SU-DHL-6 (cell line): ENCODE data around the gene OSBP.

ENCODE experiments used
- H2AFZ ChIP-seq: fragments of 200-600 bp; sonication (generic); 2 replicates; pipeline ENCODE4 v1.6.1; 2014; ENCODE audit warnings: low read depth, mild to moderate bottlenecking, moderate library complexity, mixed read lengths, antibody characterized with exemption, low read length; ENCODE audit not compliant: severe bottlenecking
- H3F3A ChIP-seq: fragments of 200-600 bp; shearing (Covaris generic); 2 replicates; pipeline ENCODE4 v1.6.0; 2016; ENCODE audit warnings: antibody characterized with exemption, mild to moderate bottlenecking; ENCODE audit not compliant: insufficient read depth
- H3K27ac ChIP-seq: fragments of 200-600 bp; sonication (generic); 2 replicates; pipeline ENCODE4 v1.5.1; 2016; ENCODE audit warnings: low read depth, mild to moderate bottlenecking, low read length, moderate library complexity, mixed read lengths
- H3K27me3 ChIP-seq: fragments of 200-600 bp; sonication (generic), shearing (Covaris generic); 2 replicates; pipeline ENCODE4 v1.6.0; 2014; ENCODE audit warnings: mild to moderate bottlenecking, low read length
- H3K36me3 ChIP-seq: fragments of 200-600 bp; sonication (generic); 2 replicates; pipeline ENCODE4 v1.6.1; 2014; ENCODE audit warnings: mild to moderate bottlenecking, low read length, mixed read lengths
- H3K4me2 ChIP-seq: fragments of 300-600, 200-600 bp; shearing (Covaris generic), sonication (generic); 2 replicates; pipeline ENCODE4 v1.6.0; 2014; ENCODE audit warnings: low read length, low read depth, mild to moderate bottlenecking; ENCODE audit not compliant: poor library complexity, severe bottlenecking
- H3K4me3 ChIP-seq: fragments of 200-600 bp; sonication (generic); 2 replicates; pipeline ENCODE4 v1.5.1; 2014; ENCODE audit warnings: antibody characterized with exemption, low read length, mild to moderate bottlenecking, mixed read lengths; ENCODE audit not compliant: insufficient read depth, poor library complexity, severe bottlenecking
- H3K79me2 ChIP-seq: fragments of 200-600 bp; sonication (generic); 2 replicates; pipeline ENCODE4 v1.6.1; 2014; ENCODE audit warnings: mild to moderate bottlenecking, low read length, moderate library complexity; ENCODE audit not compliant: insufficient read depth
- H3K9ac ChIP-seq: fragments of 200-600 bp; sonication (generic); 2 replicates; pipeline ENCODE4 v1.7.0; 2014; ENCODE audit warnings: mild to moderate bottlenecking, low read length
- H3K9me2 ChIP-seq: fragments of 200-600 bp; sonication (generic); replicated peaks from 2 replicates; pipeline ENCODE4 v1.6.1; 2014; ENCODE audit warnings: low read length; ENCODE audit not compliant: insufficient read depth
- H3K9me3 ChIP-seq: fragments of 200-600 bp; sonication (generic); 2 replicates; pipeline ENCODE4 v1.6.1; 2014; ENCODE audit warnings: low read length, mixed read lengths; ENCODE audit not compliant: insufficient read depth
- H4K20me1 ChIP-seq: fragments of 200-600 bp; sonication (generic); 2 replicates; pipeline ENCODE4 v1.6.1; 2014; ENCODE audit warnings: low read depth, mild to moderate bottlenecking, antibody characterized with exemption, low read length, moderate library complexity, mixed read lengths
- EZH2phosphoT487 ChIP-seq: fragments of 200-600 bp; sonication (generic), shearing (Covaris generic); conservative IDR thresholded peaks from 2 replicates; pipeline ENCODE4 v1.6.1; 2018; ENCODE audit warnings: mild to moderate bottlenecking, antibody characterized with exemption, low read length, moderate library complexity, mixed read lengths
- TF ChIP-seq, protein P1 (sequence below): fragments of 200-600 bp; sonication (generic); IDR thresholded peaks from one replicate; pipeline ENCODE4 v1.5.1; 2017; ENCODE audit warnings: antibody characterized with exemption, mild to moderate bottlenecking, low read length, moderate library complexity; ENCODE audit not compliant: insufficient read depth, poor library complexity, severe bottlenecking

OSBP gene

DNA sequence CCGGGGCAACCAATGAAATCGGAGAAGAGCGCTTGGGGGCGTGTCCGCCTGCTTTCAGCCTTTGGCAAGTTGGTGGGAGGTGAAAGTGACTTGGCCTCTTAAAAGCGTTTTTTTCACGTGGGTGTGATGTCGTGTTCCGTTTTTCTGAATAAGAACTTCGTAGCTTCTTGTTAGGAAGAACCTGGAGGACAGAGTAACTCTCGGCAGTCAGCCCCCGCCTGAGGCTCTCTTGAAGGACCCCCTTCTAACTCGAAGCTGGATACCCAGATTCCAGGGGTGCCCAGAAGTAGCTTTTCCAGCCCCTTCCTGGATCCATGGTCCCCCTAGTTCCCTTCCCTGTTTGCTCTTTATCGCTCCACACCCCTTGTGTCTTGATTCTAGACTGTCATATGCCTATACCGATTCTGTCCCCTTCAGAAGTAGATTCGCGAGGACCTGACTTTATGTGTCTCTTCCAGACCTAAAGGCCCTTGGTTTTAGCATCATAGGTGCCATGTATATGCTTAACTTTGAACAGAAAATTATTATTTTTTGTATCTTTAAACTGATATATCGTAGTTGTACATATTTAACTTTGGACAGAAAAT, 915 bp upstream of the OSBP start:
- peak overlapping the region; percentile 50 for H3K27ac ChIP-seq
- peaks cover 14% of the 10 kb centered on the region; the same call in 1 of the 2 replicates for H4K20me1 ChIP-seq
- no peaks in the 10 kb centered on the region for H3K36me3 ChIP-seq
- peak overlapping the region; percentile 68 for H2AFZ ChIP-seq
- peak overlapping the region; percentile 55 for H3K4me3 ChIP-seq
- H3K9ac ChIP-seq: peak overlapping the region; percentile 52
- H3K79me2 ChIP-seq: peaks cover 37% of the 10 kb centered on the region
- no peaks in the 10 kb centered on the region for H3K9me2 ChIP-seq
- TF ChIP-seq, protein P1, sequence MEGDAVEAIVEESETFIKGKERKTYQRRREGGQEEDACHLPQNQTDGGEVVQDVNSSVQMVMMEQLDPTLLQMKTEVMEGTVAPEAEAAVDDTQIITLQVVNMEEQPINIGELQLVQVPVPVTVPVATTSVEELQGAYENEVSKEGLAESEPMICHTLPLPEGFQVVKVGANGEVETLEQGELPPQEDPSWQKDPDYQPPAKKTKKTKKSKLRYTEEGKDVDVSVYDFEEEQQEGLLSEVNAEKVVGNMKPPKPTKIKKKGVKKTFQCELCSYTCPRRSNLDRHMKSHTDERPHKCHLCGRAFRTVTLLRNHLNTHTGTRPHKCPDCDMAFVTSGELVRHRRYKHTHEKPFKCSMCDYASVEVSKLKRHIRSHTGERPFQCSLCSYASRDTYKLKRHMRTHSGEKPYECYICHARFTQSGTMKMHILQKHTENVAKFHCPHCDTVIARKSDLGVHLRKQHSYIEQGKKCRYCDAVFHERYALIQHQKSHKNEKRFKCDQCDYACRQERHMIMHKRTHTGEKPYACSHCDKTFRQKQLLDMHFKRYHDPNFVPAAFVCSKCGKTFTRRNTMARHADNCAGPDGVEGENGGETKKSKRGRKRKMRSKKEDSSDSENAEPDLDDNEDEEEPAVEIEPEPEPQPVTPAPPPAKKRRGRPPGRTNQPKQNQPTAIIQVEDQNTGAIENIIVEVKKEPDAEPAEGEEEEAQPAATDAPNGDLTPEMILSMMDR: no peak
- no peak for TF ChIP-seq EZH2phosphoT487
- H3K27me3 ChIP-seq: no peaks in the 10 kb centered on the region
- H3K4me2 ChIP-seq: peak overlapping the region; percentile 83
- no peaks in the 10 kb centered on the region for H3K9me3 ChIP-seq
- H3F3A ChIP-seq: no peaks in the 10 kb centered on the region

DNA sequence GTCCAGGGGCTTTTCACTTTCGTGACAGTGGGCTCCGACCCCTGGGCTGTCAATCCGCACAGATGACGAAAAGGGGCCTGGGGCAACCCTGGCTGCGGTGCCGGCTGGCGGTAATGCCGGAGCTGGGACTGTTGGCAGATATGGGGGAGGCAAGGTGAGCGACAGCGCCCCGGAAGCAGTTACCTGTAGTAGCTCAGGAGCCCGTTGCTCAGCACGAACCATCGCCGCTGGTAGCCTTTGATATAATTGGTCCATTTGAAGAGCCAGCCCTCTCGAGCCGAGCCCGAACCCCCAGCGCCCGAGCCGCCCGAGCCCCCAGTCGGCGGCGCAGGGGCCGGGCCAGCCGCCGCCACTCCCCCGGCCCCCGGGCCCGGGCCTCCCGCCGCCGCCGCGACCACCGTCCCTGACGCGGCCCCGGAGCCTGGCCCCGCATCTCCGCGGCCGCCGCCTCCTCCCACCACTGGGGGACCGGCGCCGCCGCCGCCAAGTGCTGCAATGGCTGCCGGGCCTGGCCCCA, 396 bp downstream of the OSBP start:
- no peaks in the 10 kb centered on the region for H3K36me3 ChIP-seq
- peaks cover 14% of the 10 kb centered on the region; the same call in 1 of the 2 replicates for H4K20me1 ChIP-seq
- peak overlapping the region; percentile 74 for H3K4me2 ChIP-seq
- H3F3A ChIP-seq: no peaks in the 10 kb centered on the region
- H3K9me3 ChIP-seq: no peaks in the 10 kb centered on the region
- H3K4me3 ChIP-seq: peak overlapping the region; percentile 92
- no peak for TF ChIP-seq EZH2phosphoT487
- TF ChIP-seq, protein P1: no peak
- peaks cover 44% of the 10 kb centered on the region for H3K79me2 ChIP-seq
- no peaks in the 10 kb centered on the region for H3K9me2 ChIP-seq
- H2AFZ ChIP-seq: no peak overlapping the region
- H3K27ac ChIP-seq: peak overlapping the region; percentile 58; the same call in 1 of the 2 replicates
- H3K9ac ChIP-seq: peak overlapping the region; percentile 71
- H3K27me3 ChIP-seq: no peaks in the 10 kb centered on the region

DNA sequence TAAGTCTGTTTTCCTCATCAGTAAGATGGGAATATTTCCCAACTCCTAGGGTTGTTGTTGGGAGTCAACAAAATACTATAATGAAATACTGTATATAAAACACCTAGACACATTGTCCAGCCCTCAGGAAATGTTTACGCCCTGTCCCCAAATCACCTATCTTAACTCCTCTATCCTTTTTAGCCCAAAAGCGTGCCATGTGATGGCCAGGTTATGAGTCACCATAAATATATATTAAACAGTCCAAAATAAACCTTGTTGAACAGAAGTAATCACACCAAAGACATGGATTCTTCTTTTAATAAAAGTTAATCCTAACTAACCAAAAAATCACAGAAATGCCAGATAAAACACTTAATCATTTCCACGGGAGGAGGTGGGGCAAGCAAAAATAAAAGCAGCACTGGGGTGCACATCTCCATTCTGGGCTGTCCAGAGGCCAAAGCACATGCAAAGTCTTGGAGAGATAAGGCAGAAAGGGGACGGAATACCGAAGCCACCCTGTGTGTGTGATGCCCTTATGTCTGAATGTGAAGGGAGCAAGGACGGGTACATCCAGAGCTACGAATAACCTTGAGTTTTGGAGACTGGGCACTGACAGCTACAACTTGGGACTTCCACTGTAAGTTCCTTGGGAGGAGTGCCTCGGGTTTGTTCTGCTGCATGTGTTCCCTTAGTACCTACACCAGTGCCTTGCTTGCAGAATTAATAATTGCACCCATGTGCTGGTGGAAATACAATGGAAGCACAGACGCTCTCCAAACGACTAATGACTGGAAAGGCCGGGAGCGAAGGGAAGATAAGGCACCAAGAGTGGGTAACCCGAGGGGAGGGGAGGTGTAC, 1.1 kb downstream of the OSBP start:
- Histone ChIP-seq H3K79me2 (peaks cover 45% of the 10 kb centered on the region), H3F3A (no peaks in the 10 kb centered on the region), H3K4me3 (peak overlapping the region; percentile 92), H4K20me1 (peaks cover 14% of the 10 kb centered on the region; the same call in 1 of the 2 replicates), H2AFZ (no peak overlapping the region), H3K9me2 (no peaks in the 10 kb centered on the region), H3K27me3 (no peaks in the 10 kb centered on the region), H3K36me3 (peaks cover 2% of the 10 kb centered on the region), H3K27ac (no peak overlapping the region; the same call in 1 of the 2 replicates), H3K4me2 (peak overlapping the region; percentile 74), H3K9ac (peak overlapping the region; percentile 71), H3K9me3 (no peaks in the 10 kb centered on the region)
- TF ChIP-seq EZH2phosphoT487: no peak
- TF ChIP-seq, protein P1: no peak
